Panc1 (cell line): ENCODE measurements around the gene AMY2A. TPM values are rescaled to one million over a fixed set of nuclear protein-coding genes. Genes with fewer than 3 reads are reported as not detected.
"Not testable (repeated sequence)": the region's sequence is repeated elsewhere in the genome, so short reads cannot be mapped to it uniquely, and the experiment has no call there.

ENCODE experiments used
- ATAC-seq: fragments of 200-7000 bp; cut with Tn5 transposase; 2 replicates; pipeline ENCODE4 v1.9.1; 2020; ENCODE audit warnings: mild to moderate bottlenecking, moderate library complexity
- BruUV-seq: library from RNA; stranded (reverse); fragments of 400-500 nt; replicated peaks from 2 replicates; lab custom pipeline; 2021; lab: Mats Ljungman, UMichigan
- CTCF ChIA-PET: fragments of 300-600 bp; sonication (Branson Sonifier 250); formaldehyde crosslinking; loops from one replicate; lab custom pipeline; 2022; ENCODE audit warnings: antibody characterized with exemption; lab: Charles Lee
- POLR2A ChIA-PET: fragments of 300-600 bp; sonication (Branson Sonifier 250); formaldehyde crosslinking; loops from one replicate; lab custom pipeline; 2022; ENCODE audit warnings: antibody characterized with exemption; lab: Charles Lee
- DNase-seq: peaks from one replicate; pipeline ENCODE4 v3.0.0-alpha.2; 2010; ENCODE audit warnings: low read depth, low spot score
- H3K27ac ChIP-seq: 2 replicates; pipeline ENCODE4 v1.5.1; 2011; ENCODE audit warnings: mild to moderate bottlenecking, low read length, inconsistent platforms
- H3K27me3 ChIP-seq: fragments of 200-500 bp; sonication (Bioruptor generic); 2 replicates; pipeline ENCODE4 v1.6.0; 2014; ENCODE audit warnings: low read length, inconsistent platforms; ENCODE audit not compliant: control insufficient read depth, insufficient read depth
- H3K36me3 ChIP-seq: fragments of 200-500 bp; sonication (Bioruptor generic); 2 replicates; pipeline ENCODE4 v1.5.1; 2014; ENCODE audit warnings: inconsistent platforms, mild to moderate bottlenecking, low read length, moderate library complexity; ENCODE audit not compliant: control insufficient read depth, insufficient read depth
- H3K4me1 ChIP-seq: 2 replicates; pipeline ENCODE4 v1.5.1; 2011; ENCODE audit warnings: inconsistent platforms, mild to moderate bottlenecking, low read length, moderate library complexity; ENCODE audit not compliant: control insufficient read depth, insufficient read depth
- H3K4me3 ChIP-seq, 2 experiments: 2 replicates each; pipeline ENCODE4 v1.5.1; 2011 to 2012; ENCODE audit warnings: low read depth in 2 of 2, low read length in 2 of 2, mild to moderate bottlenecking in 2 of 2, inconsistent platforms in 1 of 2, moderate library complexity in 1 of 2
- H3K9me3 ChIP-seq: fragments of 200-500 bp; sonication (Bioruptor generic); 2 replicates; pipeline ENCODE4 v1.5.1; 2014; ENCODE audit warnings: low read depth, mild to moderate bottlenecking, inconsistent platforms, low read length, moderate library complexity; ENCODE audit not compliant: control insufficient read depth, insufficient read depth
- POLR2AphosphoS5 ChIP-seq: IDR thresholded peaks from 2 replicates; pipeline ENCODE4 v1.6.1; 2012; ENCODE audit warnings: mild to moderate bottlenecking, low read depth, low read length, moderate library complexity
- SIN3A ChIP-seq: IDR thresholded peaks from 2 replicates; pipeline ENCODE4 v1.6.1; 2012; ENCODE audit warnings: low read depth, mild to moderate bottlenecking, low read length, moderate library complexity, borderline replicate concordance; ENCODE audit not compliant: insufficient read depth
- TCF7L2 ChIP-seq: IDR thresholded peaks from 2 replicates; pipeline ENCODE4 v1.6.1; 2011; ENCODE audit warnings: mild to moderate bottlenecking, low read depth, low read length, inconsistent platforms
- in situ Hi-C: cut with HindIII; loops from 2 replicates; pipeline ENCODE4 v1.10.0; 2016; ENCODE audit warnings: low sequenced_read_pairs, low pct_unique_long_range_greater_than_20kb
- intact Hi-C: fragments of 100-400 bp; cut with micrococcal nuclease; formaldehyde crosslinking; loops from one replicate; pipeline ENCODE4 v1.10.0; 2022; ENCODE audit not compliant: unreplicated experiment
- total RNA-seq: library from RNA; stranded (reverse); gene quantifications from one replicate; pipeline ENCODE4 v1.2.1, GENCODE V29; 2021; ENCODE audit not compliant: unreplicated experiment
- TF ChIP-seq, protein P1 (sequence below): fragments of 450-650 bp; IDR thresholded peaks from 2 replicates; pipeline ENCODE4 v1.5.1; 2017; ENCODE audit warnings: mild to moderate bottlenecking
- TF ChIP-seq, protein P2 (sequence below), 2 experiments: IDR thresholded peaks; 2 replicates each; pipeline ENCODE4 v1.6.1; 2011 to 2012; ENCODE audit warnings: low read depth in 2 of 2, control low read depth in 1 of 2, low read length in 1 of 2, mild to moderate bottlenecking in 1 of 2, moderate library complexity in 1 of 2; ENCODE audit not compliant: insufficient read depth in 1 of 2

AMY2A gene
- total RNA-seq, 1 experiment from 2014 or later, result 0.28 TPM

DNA sequence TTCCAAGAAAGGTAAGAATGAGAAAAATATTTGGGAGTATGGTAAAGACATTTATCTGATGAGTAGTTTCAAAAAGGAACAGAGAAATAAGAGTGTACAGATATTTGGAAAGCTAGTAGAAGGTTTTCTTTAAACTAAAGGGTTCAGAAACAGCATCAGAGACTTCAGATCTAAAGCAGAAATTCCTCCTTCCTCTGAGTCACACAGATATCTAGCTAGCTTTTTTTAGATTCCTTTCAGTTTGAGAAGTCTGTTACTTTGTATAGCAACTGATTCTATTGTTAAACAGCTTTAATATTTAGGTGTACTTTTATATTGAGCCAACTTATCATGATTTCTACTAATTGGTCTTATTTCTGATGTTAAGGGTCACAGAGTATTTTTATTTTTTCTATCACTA, 41.2 kb upstream of the AMY2A start:
- no TSS peak for BruUV-seq
- no peaks in the 10 kb centered on the region for H3K9me3 ChIP-seq

DNA sequence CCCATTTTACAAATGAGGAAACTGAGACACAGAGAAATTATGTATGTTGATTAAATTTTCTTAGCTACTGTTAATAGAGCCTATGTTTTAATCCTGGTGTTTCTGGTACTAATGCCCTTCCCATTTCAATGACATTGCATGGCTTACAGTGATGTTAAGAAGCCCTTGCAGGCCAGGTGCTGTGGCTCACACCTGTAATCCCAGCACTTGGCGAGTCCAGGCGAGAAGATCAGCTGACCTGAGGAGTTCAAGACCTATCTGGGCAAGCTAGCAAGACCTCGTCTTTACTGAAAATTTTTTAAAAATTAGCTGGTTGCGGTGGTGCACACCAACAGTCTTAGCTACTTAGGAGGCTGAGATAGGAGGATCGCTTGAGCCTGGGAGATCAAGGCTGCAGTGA, 40.4 kb upstream of the AMY2A start:
- in situ Hi-C loops, ATAC-seq, POLR2A ChIA-PET, H3K36me3 ChIP-seq, H3K4me3 ChIP-seq, H3K27me3 ChIP-seq, H3K27ac ChIP-seq, BruUV-seq, CTCF ChIA-PET, DNase-seq, H3K4me1 ChIP-seq, intact Hi-C loops, H3K9me3 ChIP-seq: not testable (repeated sequence)

More for the DNA sequence above, 41.2 kb upstream of the AMY2A start:
- Histone ChIP-seq H3K27me3 (no peaks in the 10 kb centered on the region; the same call in 1 of the 2 replicates), H3K4me1 (no peaks in the 10 kb centered on the region), H3K27ac (no peak overlapping the region), H3K4me3 (no peak overlapping the region), H3K36me3 (no peaks in the 10 kb centered on the region)
- ChIA-PET CTCF (no interaction called here), POLR2A (no interaction called here)
- intact Hi-C loops (no loop called here), in situ Hi-C loops (no loop called here)
- ATAC-seq, result no peak
- TF ChIP-seq TCF7L2, result no peak
- no peak for DNase-seq

DNA sequence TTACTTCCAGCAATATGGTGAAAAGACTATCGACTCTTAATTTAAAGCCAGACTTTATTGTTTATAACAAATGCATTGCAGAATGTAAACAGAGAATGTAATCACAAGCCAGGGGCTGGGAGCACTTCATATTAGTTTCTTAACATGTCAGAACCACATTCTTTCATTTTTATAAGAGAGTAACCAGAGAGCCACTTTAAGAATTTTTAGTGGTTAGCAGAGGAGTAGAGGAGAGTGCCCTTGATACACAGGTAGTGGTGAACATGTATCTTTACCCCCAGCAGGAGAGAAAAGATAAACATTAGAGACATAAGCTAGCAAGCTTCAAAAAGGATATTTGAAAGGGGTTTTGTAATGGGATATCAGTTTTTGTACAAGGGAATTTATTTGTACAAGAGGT, 34.8 kb upstream of the AMY2A start:
- Histone ChIP-seq H3K27me3 (no peaks in the 10 kb centered on the region; the same call in 1 of the 2 replicates), H3K27ac (no peak overlapping the region), H3K4me3 (no peak overlapping the region), H3K4me1 (no peaks in the 10 kb centered on the region), H3K36me3 (no peaks in the 10 kb centered on the region), H3K9me3 (no peaks in the 10 kb centered on the region)
- ChIA-PET CTCF (no interaction called here), POLR2A (no interaction called here)
- DNase-seq (no peak), ATAC-seq (no peak)
- BruUV-seq, result no TSS peak
- TF ChIP-seq, protein P1, sequence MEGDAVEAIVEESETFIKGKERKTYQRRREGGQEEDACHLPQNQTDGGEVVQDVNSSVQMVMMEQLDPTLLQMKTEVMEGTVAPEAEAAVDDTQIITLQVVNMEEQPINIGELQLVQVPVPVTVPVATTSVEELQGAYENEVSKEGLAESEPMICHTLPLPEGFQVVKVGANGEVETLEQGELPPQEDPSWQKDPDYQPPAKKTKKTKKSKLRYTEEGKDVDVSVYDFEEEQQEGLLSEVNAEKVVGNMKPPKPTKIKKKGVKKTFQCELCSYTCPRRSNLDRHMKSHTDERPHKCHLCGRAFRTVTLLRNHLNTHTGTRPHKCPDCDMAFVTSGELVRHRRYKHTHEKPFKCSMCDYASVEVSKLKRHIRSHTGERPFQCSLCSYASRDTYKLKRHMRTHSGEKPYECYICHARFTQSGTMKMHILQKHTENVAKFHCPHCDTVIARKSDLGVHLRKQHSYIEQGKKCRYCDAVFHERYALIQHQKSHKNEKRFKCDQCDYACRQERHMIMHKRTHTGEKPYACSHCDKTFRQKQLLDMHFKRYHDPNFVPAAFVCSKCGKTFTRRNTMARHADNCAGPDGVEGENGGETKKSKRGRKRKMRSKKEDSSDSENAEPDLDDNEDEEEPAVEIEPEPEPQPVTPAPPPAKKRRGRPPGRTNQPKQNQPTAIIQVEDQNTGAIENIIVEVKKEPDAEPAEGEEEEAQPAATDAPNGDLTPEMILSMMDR, result no peak
- TF ChIP-seq POLR2AphosphoS5 (no peak), TCF7L2 (no peak), SIN3A (no peak)
- TF ChIP-seq, protein P2, sequence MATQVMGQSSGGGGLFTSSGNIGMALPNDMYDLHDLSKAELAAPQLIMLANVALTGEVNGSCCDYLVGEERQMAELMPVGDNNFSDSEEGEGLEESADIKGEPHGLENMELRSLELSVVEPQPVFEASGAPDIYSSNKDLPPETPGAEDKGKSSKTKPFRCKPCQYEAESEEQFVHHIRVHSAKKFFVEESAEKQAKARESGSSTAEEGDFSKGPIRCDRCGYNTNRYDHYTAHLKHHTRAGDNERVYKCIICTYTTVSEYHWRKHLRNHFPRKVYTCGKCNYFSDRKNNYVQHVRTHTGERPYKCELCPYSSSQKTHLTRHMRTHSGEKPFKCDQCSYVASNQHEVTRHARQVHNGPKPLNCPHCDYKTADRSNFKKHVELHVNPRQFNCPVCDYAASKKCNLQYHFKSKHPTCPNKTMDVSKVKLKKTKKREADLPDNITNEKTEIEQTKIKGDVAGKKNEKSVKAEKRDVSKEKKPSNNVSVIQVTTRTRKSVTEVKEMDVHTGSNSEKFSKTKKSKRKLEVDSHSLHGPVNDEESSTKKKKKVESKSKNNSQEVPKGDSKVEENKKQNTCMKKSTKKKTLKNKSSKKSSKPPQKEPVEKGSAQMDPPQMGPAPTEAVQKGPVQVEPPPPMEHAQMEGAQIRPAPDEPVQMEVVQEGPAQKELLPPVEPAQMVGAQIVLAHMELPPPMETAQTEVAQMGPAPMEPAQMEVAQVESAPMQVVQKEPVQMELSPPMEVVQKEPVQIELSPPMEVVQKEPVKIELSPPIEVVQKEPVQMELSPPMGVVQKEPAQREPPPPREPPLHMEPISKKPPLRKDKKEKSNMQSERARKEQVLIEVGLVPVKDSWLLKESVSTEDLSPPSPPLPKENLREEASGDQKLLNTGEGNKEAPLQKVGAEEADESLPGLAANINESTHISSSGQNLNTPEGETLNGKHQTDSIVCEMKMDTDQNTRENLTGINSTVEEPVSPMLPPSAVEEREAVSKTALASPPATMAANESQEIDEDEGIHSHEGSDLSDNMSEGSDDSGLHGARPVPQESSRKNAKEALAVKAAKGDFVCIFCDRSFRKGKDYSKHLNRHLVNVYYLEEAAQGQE (IDR thresholded peaks at IDR 0.05; ENCODE audit: insufficient read depth in 1 of 2, low read depth in 2 of 2, low read length in 1 of 2), result no peak
- intact Hi-C loops (no loop called here), in situ Hi-C loops (no loop called here)
